Measurements from ENCODE around the gene PKIB.
A peak's percentile ranks its signal among the peaks of the same experiment; 100 is the strongest.

The PKIB gene

GRCh38 chr6:122752459-122752858 is 142.3 kb downstream of the PKIB start:
- H3K9me3 Mint-ChIP-seq = peaks cover 5 to 10% of the 10 kb centered on the region in 2 donors
- peaks cover 50% of the 10 kb centered on the region for H3K4me1 Mint-ChIP-seq
- DNase-seq (no peak), ATAC-seq (peak; percentile 46)
- no peak overlapping the region for H3K27ac Mint-ChIP-seq
- H3K27me3 Mint-ChIP-seq = no peaks in the 10 kb centered on the region
- H3K4me3 Mint-ChIP-seq = no peak overlapping the region

DNA sequence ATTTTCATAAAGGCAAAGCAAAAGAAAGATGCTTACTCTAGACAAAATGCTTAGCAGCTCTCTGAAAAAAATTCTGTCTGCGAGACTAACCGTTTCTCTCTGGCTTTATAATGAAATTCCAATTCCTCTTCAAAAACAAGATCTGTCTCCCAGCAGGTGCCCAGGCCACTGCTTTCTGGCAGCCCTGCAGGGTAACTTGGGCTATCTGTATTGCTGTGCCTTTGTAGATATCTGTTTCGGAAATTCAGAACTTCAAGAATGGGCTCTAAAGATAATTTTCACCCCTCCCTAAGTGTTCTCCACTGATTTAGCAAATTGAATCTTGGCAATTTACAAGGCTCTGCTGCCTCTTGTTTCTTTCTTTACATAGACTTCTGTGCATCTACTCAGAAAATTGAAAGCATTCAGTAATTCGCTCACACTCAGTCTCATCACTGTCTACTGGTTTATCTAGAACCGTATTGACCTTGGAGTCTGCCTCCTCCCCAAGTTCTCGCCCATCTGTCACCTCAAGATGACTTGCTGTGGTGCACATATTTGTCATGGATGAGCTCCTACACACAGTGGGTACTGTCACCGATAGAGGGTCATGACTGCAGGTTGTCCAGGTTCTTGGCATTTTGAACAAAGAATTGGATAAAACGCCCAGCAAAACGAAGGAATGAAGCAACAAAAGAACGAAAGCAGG is 142.9 kb downstream of the PKIB start:
- Mint-ChIP-seq H3K4me1 (peaks cover 46% of the 10 kb centered on the region), H3K27me3 (no peaks in the 10 kb centered on the region), H3K4me3 (no peak overlapping the region), H3K27ac (no peak overlapping the region), H3K9me3 (peaks cover 4 to 5% of the 10 kb centered on the region in 2 donors)
- DNase-seq (no peak), ATAC-seq (no peak)

GRCh38 chr6:122753688-122754056 is 143.5 kb downstream of the PKIB start:
- ATAC-seq (no peak), DNase-seq (no peak)
- peaks cover 46% of the 10 kb centered on the region for H3K4me1 Mint-ChIP-seq
- peaks cover 0 to 5% of the 10 kb centered on the region in 2 donors for H3K9me3 Mint-ChIP-seq
- H3K4me3 Mint-ChIP-seq = no peak overlapping the region
- H3K27me3 Mint-ChIP-seq = no peaks in the 10 kb centered on the region
- no peak overlapping the region for H3K27ac Mint-ChIP-seq

GRCh38 chr6:122754191-122754731 is 144.1 kb downstream of the PKIB start:
- H3K4me1 Mint-ChIP-seq = peaks cover 49% of the 10 kb centered on the region
- ATAC-seq (no peak), DNase-seq (no peak)
- H3K27me3 Mint-ChIP-seq = no peaks in the 10 kb centered on the region
- no peak overlapping the region for H3K4me3 Mint-ChIP-seq
- no peak overlapping the region for H3K27ac Mint-ChIP-seq
- H3K9me3 Mint-ChIP-seq = peaks cover 0 to 5% of the 10 kb centered on the region in 2 donors

DNA sequence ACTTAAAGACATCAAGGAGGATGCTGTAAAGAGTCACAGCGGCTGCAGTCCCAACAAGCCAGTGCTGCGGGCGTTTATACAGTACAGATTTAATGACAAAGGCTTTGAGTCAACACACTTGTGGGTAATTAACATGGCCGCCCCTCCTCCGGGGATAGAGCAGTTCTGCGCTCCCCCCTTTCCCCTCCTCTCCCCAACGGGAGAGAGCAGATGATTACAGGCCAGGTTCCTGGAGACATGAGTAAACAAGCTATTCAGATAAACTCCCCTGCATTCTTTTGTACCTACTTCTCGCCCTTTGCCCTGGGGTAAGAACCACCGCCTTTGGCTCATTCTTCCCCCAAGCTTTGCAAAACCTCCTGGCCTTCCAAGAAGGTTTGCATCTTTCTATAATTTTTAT is 145.7 kb downstream of the PKIB start:
- H3K27ac Mint-ChIP-seq = no peak overlapping the region
- DNase-seq = no peak
- no peak for ATAC-seq
- no peak overlapping the region for H3K4me3 Mint-ChIP-seq
- H3K27me3 Mint-ChIP-seq = no peaks in the 10 kb centered on the region
- H3K4me1 Mint-ChIP-seq = peaks cover 40% of the 10 kb centered on the region
- H3K9me3 Mint-ChIP-seq = peaks cover 0 to 5% of the 10 kb centered on the region in 2 donors

GRCh38 chr6:122758927-122759334 is 148.7 kb downstream of the PKIB start:
- ATAC-seq = peak; percentile 100
- peaks cover 16% of the 10 kb centered on the region for H3K4me1 Mint-ChIP-seq
- peaks cover 13% of the 10 kb centered on the region for H3K27me3 Mint-ChIP-seq
- H3K27ac Mint-ChIP-seq = no peak overlapping the region
- peaks cover 0 to 5% of the 10 kb centered on the region in 2 donors for H3K9me3 Mint-ChIP-seq
- H3K4me3 Mint-ChIP-seq = no peak overlapping the region
- peak in 1 of 2 donors; percentile 21 for DNase-seq

DNA sequence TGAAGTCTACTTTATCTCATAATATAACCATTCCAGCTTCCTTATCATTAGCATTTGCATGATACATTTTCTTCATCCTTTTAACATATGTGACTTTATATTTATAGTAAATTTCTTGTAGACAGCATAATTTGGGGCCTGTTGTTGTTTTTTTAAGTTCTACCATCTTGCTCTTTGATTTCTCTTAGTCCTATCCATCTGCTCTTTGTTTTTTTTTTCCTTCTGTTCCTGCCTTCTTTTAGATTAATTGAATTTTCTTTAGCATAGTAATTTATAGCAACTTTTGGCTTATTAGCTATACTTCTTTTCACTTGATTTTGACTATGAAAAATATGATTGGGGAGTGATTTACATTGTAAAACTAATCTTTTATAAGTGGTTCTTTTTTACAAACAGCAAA is 150.1 kb downstream of the PKIB start:
- DNase-seq (no peak), ATAC-seq (no peak)
- Mint-ChIP-seq H3K4me1 (peaks cover 7% of the 10 kb centered on the region), H3K9me3 (peaks cover 0 to 5% of the 10 kb centered on the region in 2 donors), H3K4me3 (no peak overlapping the region), H3K27me3 (peaks cover 13% of the 10 kb centered on the region), H3K27ac (no peak overlapping the region)

- no peak for ATAC-seq
- no peak for DNase-seq
- Mint-ChIP-seq H3K4me1 (no peaks in the 10 kb centered on the region), H3K4me3 (no peak overlapping the region), H3K27ac (no peak overlapping the region), H3K27me3 (peaks cover 23% of the 10 kb centered on the region), H3K9me3 (no peaks in the 10 kb centered on the region)
These were observed 156.1 kb downstream of the PKIB start for GRCh38 chr6:122766256-122766655.

GRCh38 chr6:122770835-122771601 is 160.8 kb downstream of the PKIB start:
- H3K27ac Mint-ChIP-seq = no peak overlapping the region
- H3K9me3 Mint-ChIP-seq = peaks cover under 1 to 7% of the 10 kb centered on the region in 2 donors
- H3K4me1 Mint-ChIP-seq = no peaks in the 10 kb centered on the region
- ATAC-seq (no peak), DNase-seq (no peak)
- H3K27me3 Mint-ChIP-seq = peaks cover 14% of the 10 kb centered on the region
- no peak overlapping the region for H3K4me3 Mint-ChIP-seq

GRCh38 chr6:122772724-122773415 is 162.7 kb downstream of the PKIB start:
- Mint-ChIP-seq H3K4me1 (no peaks in the 10 kb centered on the region), H3K27ac (no peak overlapping the region), H3K4me3 (no peak overlapping the region), H3K9me3 (peaks cover 5 to 7% of the 10 kb centered on the region in 2 donors), H3K27me3 (peaks cover 8% of the 10 kb centered on the region)
- no peak for ATAC-seq
- no peak for DNase-seq
